Mesothelial cell of epicardium (in vitro differentiated cells): ENCODE results near the gene RNGTT. TPM values are rescaled to one million over a fixed set of nuclear protein-coding genes. Genes with fewer than 3 reads are reported as not detected.

Experiments used
- DNase-seq, 2 experiments: peaks; one replicate each; pipeline ENCODE4 v3.0.0; 2021; ENCODE audit warnings: low spot score in 2 of 2; ENCODE audit not compliant: unreplicated experiment in 2 of 2
- H3K27ac Mint-ChIP-seq: 2 replicates; pipeline ENCODE4 v1.8.0; 2021; ENCODE audit warnings: mixed read lengths
- H3K27me3 Mint-ChIP-seq: 2 replicates; pipeline ENCODE4 v1.8.0; 2021; ENCODE audit warnings: low read depth, mixed read lengths
- H3K36me3 Mint-ChIP-seq: 2 replicates; pipeline ENCODE4 v1.8.0; 2021; ENCODE audit warnings: mixed read lengths
- H3K4me1 Mint-ChIP-seq: 2 replicates; pipeline ENCODE4 v1.8.0; 2021; ENCODE audit warnings: mixed read lengths
- H3K4me3 Mint-ChIP-seq: 2 replicates; pipeline ENCODE4 v1.8.0; 2021; ENCODE audit warnings: mild to moderate bottlenecking, moderate library complexity, mixed read lengths
- H3K9me3 Mint-ChIP-seq: 2 replicates; pipeline ENCODE4 v1.8.0; 2021; ENCODE audit warnings: mixed read lengths
- CTCF ChIP-seq: fragments of 200-600 bp; sonication (generic); IDR thresholded peaks from one replicate; pipeline ENCODE4 v1.5.0; 2021; ENCODE audit warnings: antibody characterized with exemption; ENCODE audit not compliant: unreplicated experiment
- total RNA-seq: library from RNA; stranded (reverse); gene quantifications from 3 replicates; pipeline ENCODE4 v1.2.1, GENCODE V29; 2021

The RNGTT gene
- total RNA-seq, 1 donor from 2014 or later: 16.5 TPM

DNA sequence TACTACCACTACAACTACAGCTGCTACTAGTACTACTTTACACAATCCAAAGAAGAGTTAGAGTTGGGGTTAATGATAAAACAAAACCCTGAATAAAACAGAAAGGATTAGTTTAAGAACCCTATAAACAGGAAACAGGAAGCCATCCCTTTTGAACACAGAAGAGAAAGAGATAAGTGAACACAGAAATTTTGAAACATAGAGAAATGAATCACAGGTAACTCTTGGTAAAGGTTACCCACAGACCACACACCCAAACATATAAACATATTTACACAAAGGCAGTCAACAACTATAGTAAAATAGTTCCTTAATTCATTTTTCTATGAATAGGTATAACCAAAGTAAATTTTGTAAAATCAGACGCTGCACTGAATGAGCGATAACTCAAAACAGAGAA, 98.1 kb downstream of the RNGTT start:
- Mint-ChIP-seq H3K4me1 (peaks cover 24% of the 10 kb centered on the region), H3K36me3 (peaks cover 9% of the 10 kb centered on the region), H3K4me3 (no peak overlapping the region), H3K9me3 (no peaks in the 10 kb centered on the region), H3K27me3 (no peaks in the 10 kb centered on the region), H3K27ac (no peak overlapping the region)
- no peak for TF ChIP-seq CTCF
- DNase-seq: no peak

DNA sequence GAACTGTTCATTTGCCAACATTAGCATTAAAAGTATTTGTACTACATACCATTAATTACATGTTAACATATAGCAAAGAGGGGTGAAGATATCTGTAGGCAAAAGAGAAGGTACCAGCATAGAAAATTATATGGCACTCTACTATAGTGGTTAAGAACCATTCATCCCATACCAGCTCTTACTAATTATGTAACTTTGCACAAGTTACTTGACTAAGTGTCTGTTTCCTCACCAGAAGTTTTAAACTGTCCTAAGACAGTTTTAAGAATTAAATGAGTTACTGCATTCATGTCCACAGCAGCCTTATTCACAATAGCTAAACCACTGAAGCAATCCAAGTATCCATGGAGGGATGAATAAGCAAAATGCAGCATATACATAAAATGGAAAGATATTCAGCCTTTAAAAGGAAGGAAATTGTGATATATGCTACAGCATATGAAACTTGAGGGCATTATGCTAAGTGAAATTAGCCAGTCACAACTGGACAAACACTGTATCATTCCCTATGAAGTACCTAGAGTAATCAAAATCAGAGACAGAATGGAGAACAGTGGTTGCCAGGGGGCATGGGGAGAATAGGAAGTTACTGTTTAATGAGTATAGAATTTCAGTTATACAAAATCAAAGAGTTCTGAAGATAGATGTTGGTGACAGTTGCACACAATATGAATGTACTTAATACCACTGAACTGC, 98.9 kb downstream of the RNGTT start:
- H3K9me3 Mint-ChIP-seq: no peaks in the 10 kb centered on the region
- peaks cover 9% of the 10 kb centered on the region for H3K36me3 Mint-ChIP-seq
- no peak for TF ChIP-seq CTCF
- no peaks in the 10 kb centered on the region for H3K27me3 Mint-ChIP-seq
- no peak for DNase-seq
- H3K4me1 Mint-ChIP-seq: peaks cover 24% of the 10 kb centered on the region
- H3K4me3 Mint-ChIP-seq: no peak overlapping the region
- no peak overlapping the region for H3K27ac Mint-ChIP-seq

DNA sequence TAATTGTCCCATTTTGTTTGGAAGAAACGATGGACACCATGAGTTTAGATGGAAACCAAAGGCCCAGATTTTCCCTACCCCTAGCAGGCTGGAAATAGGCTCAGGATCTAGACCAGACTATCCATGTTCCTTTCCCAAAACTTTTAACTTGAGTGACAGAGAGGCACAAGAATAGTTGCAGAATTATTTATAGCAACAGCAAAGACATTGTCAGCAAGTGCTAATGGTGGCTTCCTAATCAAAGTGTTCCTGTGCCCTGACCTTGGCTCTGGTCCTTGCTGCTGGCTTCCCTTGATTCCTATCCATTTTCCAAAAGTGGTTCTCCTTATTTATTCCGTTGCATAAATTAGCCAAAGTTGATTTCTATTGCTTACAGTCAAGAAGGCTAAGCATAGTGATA, 103.1 kb downstream of the RNGTT start:
- no peak for TF ChIP-seq CTCF
- H3K4me1 Mint-ChIP-seq: peaks cover 13% of the 10 kb centered on the region
- H3K36me3 Mint-ChIP-seq: peaks cover 9% of the 10 kb centered on the region
- H3K27me3 Mint-ChIP-seq: no peaks in the 10 kb centered on the region
- H3K4me3 Mint-ChIP-seq: no peak overlapping the region
- no peak for DNase-seq
- no peaks in the 10 kb centered on the region for H3K9me3 Mint-ChIP-seq
- H3K27ac Mint-ChIP-seq: no peak overlapping the region

DNA sequence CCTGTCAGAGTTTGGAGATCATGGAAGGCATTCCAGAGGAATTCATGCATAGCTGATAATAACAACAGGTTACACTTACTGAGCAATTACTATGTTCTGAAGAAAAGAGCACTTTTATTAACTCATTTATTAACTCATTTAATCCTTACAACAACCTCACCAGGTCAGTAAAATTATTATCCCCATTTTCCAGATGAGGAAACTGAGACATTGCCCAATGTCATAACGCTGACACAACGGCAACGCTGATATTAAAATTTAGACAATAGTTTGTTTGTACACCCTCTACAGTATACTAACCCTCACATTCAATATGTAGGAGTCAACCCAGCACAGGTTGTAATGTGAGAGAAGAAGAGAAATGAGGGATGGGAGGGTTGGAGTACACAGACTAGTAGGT, 105.0 kb downstream of the RNGTT start:
- no peaks in the 10 kb centered on the region for H3K9me3 Mint-ChIP-seq
- no peak overlapping the region for H3K27ac Mint-ChIP-seq
- H3K4me3 Mint-ChIP-seq: no peak overlapping the region
- no peaks in the 10 kb centered on the region for H3K27me3 Mint-ChIP-seq
- peaks cover 10% of the 10 kb centered on the region for H3K36me3 Mint-ChIP-seq
- peaks cover 8% of the 10 kb centered on the region for H3K4me1 Mint-ChIP-seq
- no peak for TF ChIP-seq CTCF
- no peak for DNase-seq

DNA sequence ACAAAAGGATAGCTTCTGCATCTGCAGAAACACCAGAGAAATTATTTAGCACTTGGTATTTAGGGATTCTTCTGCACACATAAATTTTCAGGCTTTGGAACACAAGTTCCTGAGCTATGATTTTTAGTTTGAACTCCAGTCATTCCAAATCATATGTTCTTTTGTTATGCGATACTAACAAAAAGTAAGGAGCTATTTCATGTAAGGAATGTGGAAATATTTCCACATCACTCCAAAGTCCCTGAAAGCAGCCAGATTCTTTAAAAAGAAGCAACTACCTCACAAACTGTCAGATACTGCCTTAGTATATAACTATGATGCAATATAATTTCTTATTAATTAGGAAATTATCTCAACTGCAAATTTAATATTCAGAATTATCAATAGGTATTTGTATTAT, 106.9 kb downstream of the RNGTT start:
- no peak for TF ChIP-seq CTCF
- H3K27me3 Mint-ChIP-seq: no peaks in the 10 kb centered on the region
- H3K36me3 Mint-ChIP-seq: peaks cover 3% of the 10 kb centered on the region
- DNase-seq: no peak
- no peaks in the 10 kb centered on the region for H3K9me3 Mint-ChIP-seq
- peaks cover 4% of the 10 kb centered on the region for H3K4me1 Mint-ChIP-seq
- no peak overlapping the region for H3K27ac Mint-ChIP-seq
- no peak overlapping the region for H3K4me3 Mint-ChIP-seq
